Measurements from ENCODE around the gene GRK5.

DNA sequence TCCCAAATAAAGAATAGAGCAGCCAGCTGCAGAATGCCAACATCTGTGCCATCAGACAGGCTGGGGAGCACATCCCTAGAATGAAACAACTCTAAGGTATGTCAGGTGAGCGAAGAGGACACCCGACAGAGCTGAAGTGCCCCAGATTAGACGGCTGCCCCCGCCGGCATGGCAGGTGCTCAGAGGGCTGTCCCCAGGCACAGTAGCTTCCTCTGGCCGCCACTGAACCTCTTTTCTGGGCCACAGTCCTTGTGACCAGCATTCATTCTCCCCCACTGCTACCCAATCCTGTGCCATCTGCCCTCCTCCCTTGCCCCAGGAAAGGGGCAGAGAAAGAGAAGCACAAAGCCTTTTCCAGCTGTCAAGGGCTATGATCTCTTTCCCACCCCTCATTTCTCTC is 293.4 kb downstream of the GRK5 start:
- TF ChIP-seq EZH2 (IDR thresholded peaks at IDR 0.05; ENCODE audit: borderline replicate concordance, low read length), result no peak
- no peak for TF ChIP-seq CTCF (conservative IDR thresholded peaks at IDR 0.05 in 1 of 2, IDR thresholded peaks at IDR 0.05 in 1 of 2; ENCODE audit: extremely low read depth in 1 of 2, insufficient read depth in 1 of 2, low read depth in 1 of 2, low read length in 2 of 2)

All from mammary epithelial cell (primary cell).